NCI-H510A treated with DMSO at 0.1 percent for 48 hours (cell line): ENCODE results near the gene LINS1.

Experiments
- DNase-seq: peaks from one replicate; lab custom pipeline; 2025; lab: John Stamatoyannopoulos, UW

LINS1 gene

GRCh38 chr15:100559330-100559729, 42.7 kb downstream of the LINS1 start:
- no peak for DNase-seq

DNA sequence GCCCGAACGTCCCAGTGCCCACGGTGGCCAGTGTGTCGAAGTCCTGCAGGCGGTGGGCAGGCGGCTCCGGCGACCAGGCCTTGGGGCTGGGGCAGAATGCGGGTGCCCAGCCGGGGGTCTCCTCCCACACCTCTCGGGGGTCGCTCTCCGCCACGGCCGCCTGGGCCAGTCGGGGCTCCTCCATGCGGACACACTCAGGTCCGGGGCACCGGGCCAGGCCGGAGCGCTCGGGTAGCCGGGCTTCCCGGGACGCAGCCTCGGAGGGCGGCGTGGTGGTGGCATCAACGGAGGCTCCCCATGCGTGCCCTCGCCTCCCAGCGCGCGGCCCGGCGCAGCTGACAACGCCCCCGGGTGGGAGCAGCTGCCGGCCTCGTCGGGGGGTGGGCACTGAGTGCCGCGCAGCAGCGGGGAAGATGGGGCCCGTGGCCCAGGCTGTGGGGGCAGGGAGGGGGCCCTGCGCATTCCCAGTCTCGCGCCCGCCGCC, 43.2 kb downstream of the LINS1 start:
- DNase-seq, result no peak

DNA sequence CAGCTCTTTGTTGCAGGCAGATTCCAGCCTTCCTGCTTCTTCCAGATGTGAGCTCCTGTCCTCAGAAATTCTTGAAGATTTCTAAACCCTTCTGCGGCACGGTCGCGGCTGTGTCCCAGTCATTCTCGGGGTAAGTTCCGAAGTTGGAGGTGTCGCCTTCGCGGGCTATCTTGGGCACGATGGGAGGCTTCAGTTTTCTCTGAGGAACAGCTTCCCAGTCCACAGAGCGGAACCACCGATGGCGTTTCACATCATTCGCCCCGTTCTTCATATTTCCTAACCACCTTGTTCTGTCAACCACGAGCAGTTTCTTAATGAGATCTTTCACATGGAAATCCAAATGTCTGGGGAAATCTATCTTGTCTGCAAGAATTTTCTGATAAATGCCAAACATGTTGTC, 48.5 kb downstream of the LINS1 start:
- no peak for DNase-seq

GRCh38 chr15:100547961-100548360, 54.0 kb downstream of the LINS1 start:
- DNase-seq, result no peak

- no peak for DNase-seq
Observed at GRCh38 chr15:100544946-100545345, 57.0 kb downstream of the LINS1 start.

- no peak for DNase-seq
Observed at GRCh38 chr15:100544338-100544841, 57.6 kb downstream of the LINS1 start.

DNA sequence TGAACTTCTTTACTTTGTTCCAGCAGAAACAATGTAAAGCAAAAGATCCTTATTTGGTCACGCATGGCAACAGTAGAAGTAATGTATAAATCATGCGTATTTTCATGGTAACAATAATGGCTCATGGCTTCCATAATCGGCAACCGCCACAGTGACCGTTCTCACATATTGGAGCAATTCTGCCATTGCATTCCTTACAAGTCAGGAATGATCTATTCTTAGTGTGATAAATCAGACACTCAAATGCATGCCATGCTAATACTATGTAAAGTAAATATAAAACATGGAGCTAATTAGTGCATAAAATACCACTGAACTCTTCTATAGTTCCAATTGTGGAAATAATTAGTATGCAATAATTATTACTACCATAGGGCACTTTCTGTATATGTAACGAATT, 59.7 kb downstream of the LINS1 start:
- DNase-seq, result no peak

DNA sequence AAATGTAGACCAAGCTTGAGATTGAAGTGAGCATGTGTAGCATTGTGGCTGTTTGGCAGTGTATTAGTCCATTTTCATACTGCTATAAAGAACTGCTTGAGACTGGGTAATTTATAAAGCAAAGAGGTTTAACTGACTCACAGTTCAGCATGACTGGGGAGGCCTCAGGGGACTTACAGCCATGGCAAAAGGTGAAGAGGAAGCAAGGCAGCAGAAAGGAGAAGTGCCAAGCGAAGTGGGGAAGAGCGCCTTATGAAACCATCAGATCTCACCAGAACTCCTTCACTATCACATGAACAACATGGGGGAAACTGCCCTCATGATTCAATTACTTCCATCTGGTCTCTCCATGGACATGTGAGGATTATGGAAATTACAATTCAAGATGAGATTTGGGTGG, 64.7 kb downstream of the LINS1 start:
- DNase-seq, result no peak

DNA sequence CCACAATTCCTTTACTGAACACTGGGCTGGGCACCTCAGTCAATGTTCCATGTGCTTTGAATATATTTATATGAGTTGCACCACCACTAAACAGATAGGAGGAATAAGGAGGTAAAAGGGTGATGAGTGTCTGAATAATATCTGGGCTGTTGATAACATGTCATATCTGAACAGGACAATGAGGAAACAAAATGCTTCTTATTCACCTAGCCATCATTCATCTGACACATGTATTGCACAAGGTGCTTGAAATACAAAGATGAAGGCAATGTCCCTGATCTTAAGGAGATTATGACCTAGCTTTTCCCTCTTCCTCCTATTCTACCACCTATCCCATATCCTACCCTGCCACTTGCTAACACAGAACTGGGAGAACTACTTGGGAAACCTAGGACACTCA, 65.3 kb downstream of the LINS1 start:
- no peak for DNase-seq

GRCh38 chr15:100533886-100534285, 68.1 kb downstream of the LINS1 start:
- DNase-seq, result no peak

DNA sequence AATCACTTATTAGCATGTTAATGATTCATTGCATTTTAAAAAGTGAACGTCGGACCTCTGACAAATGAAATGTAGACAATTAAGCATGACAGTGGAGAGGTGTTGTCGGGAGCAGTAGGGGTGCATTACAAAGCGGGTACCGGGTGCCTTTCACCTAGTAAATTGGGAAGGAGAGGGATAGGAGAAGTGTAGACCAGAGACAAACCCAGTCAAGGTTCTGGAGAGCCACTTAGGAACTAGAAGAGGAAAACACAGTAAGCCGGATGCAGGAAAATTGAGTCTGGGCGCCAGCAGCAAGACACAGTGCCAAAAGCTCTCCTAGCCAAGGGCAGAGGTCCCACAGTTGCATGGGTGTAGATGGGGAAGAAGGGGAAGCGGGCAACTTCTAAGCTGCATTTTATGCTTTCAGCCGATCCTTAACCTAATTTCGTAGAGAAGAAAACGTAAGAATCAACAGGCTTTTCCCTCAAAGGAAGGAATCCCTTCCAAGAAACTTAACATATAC, 70.1 kb downstream of the LINS1 start:
- DNase-seq, result no peak

DNA sequence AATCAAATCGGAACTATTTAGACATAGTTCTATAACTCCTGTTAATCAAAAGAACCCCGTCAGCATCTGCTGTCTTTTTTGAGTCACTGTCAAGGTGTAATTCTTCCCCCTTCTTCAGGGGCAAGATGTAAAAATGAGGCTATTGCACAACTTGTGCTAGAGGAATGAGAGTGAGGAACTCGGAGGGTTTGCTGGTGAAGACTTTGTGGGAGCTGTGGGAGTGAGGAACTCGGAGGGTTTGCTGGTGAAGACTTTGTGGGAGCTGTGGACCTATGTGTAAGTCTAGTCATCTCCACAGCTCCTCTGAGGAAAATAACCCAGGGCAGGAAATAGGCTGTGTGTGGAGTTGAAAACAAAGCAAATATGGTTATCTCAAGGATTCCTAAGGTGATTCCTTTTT, 70.8 kb downstream of the LINS1 start:
- DNase-seq, result no peak

DNA sequence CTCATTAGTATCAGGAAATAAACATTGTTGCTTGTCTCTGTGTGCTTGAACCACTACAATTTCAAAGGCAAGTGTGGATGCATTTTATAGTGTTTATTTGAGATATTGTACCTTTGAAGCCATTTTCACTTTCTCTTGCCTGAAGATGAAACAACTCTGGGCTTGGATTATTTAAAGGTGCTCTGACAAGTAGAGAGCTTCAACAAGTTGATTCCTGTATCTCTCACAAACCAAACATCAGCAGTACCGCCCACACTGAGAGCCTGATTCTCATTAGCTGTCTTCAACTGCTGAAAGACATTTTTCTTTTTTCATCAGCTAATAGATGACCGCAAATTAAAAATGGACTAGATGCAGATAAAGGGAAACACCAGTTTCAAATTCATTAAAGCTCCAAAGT, 72.4 kb downstream of the LINS1 start:
- DNase-seq, result no peak

DNA sequence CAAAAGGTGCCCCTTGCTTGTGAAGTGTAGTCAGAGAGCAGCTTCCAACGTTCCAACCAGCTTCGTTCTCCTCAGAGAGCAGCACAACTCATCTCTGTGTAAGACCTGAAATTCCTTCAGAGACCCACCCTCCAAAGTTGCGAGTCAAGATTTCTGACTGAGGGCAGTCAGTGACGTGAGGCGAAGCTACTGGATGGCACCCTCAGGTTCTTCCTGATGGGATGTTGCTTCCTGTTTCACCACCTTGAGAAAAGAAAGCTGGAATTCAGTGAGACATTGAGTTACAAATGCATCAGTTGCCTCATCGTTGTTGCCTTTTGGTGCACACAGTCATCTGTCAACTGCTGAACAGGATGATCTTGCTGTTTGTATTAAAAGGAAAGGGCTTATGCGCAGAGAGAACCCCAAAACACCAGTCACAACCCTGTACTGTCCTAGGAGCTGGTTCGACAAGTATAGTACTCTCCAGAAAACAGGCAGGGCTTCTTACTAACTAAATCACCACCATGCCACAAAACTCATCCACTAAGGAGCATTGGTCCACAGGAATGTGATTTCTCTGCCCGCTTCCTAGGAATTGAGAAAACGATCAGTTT, 73.1 kb downstream of the LINS1 start, which contains the start of gene CERS3:
CERS3 (minus strand) TSS at position 118 of the 596 bp plus-strand sequence. CDS start 27,101 bp downstream, outside the sequence.
- DNase-seq, result no peak

DNA sequence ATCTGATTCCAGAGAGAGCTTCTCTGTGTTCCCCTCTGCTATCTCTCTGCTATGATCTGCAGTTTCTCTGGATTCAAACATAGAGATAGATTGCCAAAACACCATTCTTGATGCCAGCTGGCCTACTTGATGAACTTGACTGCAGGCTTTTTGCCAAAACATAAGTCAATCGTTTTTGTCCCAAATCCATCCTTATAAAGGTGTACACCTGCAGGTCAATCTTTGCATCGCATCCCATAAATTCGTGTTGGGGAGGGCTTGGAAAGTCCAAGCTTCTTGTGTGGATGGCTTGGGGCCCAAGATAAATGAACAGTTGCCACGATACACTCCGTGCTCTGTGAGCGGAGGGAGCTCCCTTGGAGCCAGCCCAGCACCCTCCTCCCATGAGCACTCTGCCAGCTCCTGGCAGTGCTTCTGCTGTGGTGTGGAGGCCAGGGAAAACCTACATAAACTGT, 75.9 kb downstream of the LINS1 start:
- no peak for DNase-seq

- no peak for DNase-seq
Observed at GRCh38 chr15:100525436-100525835, 76.5 kb downstream of the LINS1 start.

- DNase-seq, result no peak
Observed at GRCh38 chr15:100524326-100524725, 77.7 kb downstream of the LINS1 start.

GRCh38 chr15:100521907-100522306, 80.1 kb downstream of the LINS1 start:
- DNase-seq, result no peak

DNA sequence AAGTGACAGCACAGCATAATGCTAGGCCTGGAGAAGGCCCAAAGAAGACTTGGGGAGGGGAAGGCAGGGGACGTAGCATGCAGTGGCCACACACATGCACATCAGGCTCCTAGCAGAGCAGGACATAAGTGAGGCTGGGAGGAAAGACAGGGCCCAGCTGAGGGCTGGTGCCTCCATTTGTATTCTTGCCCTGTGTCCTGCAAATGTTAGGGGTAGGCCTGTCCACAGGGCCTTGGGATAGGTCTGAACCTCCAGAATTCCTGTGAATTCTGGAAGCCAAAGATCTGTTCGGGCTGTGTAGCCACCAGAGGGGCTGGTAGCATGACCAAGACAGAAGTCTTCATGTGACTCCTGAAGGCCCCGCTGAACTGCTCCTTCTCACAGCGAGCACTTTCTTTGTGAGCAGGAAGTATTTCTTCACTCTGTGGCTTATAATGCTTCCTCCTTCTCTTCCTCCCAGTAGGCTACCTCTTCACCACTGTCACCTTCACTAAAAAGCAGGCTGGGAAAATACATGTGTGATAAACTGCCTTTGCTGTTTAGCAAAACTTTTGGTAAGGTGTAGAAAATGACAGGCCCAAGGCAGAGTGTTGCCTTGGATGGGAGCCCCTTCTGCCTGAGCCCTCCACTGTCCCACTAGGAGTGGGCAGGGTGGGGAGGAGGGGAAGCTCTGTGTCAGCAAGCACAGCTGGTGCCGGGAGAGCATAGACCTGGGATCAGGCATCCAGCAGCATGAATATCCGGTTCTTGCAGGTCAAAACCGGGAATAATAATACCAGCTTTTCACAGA, 81.7 kb downstream of the LINS1 start:
- no peak for DNase-seq

GRCh38 chr15:100517846-100518245, 84.1 kb downstream of the LINS1 start:
- DNase-seq, result no peak
